ENCODE data around the gene RBBP5.

The RBBP5 gene

DNA sequence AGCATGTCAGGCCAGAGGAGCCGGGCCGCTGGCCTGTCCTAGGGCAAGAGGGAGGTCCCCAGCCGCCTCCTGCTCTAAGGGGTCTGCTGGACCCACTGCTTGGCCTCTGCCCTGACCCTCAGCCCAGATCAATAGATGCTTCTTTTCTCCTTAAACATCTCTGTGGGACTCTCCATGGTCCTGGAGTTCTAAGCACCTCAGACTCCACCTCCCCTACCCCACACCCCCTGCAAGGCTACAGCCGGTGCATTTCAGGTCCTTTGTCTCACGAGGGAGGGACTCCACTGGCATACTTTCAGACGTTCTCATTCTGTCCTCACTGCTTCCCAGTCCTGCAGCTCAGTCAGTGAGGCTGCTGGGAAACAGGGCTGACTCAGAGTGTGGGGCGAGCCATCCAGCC is 67.8 kb downstream of the RBBP5 start:
- no peak for ATAC-seq

DNA sequence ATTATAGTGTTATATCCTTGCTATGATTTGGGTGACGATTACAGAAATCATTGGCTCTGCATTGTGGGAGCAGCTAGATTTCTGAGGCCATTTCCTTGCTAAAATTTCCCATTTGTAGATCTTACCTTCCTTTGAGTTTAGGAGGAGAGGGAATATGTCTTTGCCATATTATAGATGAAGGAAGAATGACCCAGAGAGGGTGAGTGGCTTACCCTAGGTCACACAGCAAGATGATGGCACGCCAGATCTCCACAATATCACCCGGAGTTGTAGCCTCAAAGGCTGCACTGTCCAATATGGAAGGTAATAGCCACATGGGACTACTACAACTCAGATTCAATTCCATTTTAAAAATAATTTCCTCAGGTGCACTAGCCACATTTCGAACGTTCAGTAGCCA is 68.5 kb downstream of the RBBP5 start:
- no peak for ATAC-seq

DNA sequence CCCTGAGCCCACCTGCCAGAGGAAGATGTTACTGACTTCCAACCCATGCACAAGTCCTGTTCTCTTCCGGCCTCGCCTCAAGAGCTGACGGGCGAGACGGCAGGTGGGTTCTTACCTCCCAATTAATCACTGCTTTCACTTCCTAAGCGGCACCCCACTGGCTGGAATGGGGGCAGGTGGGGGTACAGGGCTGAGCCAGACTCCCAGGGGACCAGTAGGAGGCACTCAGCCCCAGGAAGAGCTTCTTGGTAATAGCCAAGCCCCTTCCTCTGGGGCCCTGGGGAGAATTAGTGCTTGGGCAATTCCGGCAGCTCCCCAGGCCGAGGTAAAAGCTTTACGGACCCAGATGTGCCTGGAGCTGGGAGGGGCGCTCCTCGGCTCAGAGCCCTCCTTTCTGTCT is 69.1 kb downstream of the RBBP5 start:
- ATAC-seq, result no peak

DNA sequence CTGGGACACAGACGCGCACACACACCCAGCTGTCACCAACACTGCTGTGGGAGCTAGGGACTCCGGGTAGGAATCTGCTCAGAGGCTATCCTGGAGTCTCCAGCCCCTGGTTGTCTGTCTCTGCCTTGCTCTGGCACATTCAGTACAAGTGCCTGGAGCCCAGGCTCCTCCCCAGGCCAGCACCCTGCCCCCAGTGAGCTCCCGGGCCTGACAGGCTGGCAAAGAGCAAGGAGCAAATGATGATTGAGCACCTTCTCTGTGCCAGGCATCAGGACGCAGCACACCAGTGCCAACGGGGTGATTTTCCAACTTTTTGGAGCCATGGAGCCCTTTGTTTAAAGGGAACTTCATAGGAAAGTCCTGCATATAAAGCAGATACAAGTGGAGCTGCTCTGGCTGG is 72.3 kb downstream of the RBBP5 start:
- ATAC-seq, result no peak

DNA sequence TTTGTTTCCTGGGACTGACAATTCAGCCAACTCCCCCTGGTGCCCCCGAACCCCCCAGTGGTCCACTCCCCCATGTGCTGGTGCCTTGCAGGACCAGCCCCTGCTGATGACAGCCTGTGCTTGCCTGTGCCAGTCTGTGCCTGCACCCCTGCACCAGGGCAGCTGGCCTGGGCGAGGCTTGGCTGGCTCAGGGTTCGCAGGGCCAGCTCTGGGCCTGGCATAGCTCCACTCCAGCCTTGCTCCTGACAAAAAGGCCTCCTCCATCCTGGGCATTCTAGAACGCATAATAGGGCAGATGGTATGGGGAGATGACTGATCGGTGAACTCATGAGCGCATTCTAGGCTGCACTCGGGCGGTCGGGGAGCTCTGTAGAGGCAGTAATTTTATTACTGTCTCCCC is 73.4 kb downstream of the RBBP5 start:
- no peak for ATAC-seq

DNA sequence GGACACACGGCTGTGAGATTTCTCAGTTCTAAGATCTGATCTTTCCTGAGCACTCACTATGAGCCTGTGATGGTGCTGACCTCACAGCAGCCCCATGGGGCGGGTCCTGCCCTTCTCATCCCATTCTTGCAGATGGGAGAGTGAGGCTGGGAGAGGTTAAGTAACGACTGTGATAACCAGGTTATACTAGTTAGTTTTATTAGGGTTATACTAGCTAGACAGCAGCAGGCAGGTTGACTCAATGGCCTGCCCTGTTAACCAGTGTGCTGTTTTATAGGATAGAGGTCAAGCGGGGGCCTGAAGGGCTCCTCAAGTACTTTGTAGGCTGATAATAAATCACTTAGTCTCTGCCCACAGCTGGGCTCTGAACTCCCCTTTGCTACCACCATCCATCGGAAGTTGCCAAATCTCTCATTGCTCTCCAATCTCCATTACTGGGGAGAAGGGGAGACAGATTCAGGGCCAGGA is 74.0 kb downstream of the RBBP5 start:
- ATAC-seq, result no peak

DNA sequence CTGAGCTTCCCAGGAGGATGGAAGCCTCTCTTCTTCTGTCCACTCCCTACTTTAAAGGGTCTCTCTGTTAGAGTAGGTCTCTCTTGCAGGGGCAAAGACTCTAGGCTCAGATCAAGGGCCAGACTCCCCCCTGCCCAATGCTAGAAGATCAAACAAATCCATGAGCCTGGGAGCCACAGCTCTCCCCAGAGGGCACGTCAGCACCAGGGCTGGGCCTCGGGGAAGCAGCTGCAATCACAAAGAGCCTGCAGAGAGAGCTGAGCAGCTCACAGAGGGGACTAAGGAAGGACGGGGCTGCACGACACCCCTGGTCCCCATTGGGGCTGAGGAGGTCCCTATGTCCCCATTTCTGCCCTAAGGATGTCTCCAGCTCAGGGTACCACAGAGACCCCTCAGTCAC is 74.9 kb downstream of the RBBP5 start:
- no peak for ATAC-seq

DNA sequence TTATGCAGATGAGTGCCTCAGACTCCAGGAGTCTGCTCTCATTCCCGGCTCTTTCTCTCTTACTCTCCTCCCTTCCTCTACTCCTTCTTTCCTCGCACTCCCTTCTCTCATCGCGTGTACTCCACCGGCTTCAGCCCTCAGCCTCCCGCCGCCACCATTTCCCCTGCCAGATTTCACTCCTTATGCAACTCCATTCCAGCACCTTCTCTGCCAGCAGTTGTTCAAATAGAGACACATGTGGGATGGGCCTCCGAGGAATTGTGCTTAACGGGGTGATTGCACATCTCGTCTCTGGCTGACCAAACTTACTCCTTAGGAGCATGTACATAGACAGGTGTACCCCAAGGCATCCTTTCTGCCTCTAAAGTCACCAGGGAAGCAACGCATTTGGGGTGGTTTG is 76.6 kb downstream of the RBBP5 start:
- ATAC-seq, result no peak

DNA sequence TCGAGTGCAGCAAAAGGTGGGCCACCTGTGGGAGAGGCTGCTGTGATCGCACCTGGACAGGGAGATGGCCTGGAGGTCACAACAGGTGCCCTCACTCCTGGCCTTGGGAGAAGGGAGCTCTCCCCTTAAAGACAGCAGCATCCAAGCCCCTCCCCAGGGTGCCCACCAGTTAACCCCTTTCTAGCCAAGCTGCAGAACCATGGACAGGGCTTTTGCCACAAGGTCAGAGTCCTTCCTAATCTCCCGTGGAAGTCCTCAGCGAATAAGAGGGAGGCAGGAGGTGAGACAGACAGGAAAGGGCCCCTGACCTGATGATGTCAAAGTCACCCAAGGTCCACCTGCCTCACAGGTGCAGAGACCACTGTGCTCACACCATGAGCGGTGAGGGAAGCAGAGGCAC is 77.0 kb downstream of the RBBP5 start:
- no peak for ATAC-seq

DNA sequence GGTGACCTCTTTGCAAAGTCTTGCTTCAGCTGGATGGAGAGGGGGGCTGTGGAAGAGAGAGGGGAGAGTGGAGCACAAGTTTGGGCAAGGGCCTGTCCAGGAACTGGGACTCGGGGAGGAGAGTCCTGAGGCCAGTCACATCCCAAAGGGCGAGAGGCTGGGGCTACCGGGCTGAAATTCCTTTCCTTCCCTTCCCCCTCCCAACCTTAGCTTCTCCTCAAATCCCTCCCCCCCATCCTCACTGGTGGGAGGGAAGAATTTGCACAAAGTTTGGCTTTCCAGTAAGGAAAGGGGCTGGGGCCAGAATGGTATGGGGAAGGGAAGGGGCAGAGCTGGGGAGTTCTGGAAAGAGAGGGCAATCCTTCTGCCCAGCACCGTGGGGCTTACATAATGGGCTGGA is 77.9 kb downstream of the RBBP5 start:
- no peak for ATAC-seq

DNA sequence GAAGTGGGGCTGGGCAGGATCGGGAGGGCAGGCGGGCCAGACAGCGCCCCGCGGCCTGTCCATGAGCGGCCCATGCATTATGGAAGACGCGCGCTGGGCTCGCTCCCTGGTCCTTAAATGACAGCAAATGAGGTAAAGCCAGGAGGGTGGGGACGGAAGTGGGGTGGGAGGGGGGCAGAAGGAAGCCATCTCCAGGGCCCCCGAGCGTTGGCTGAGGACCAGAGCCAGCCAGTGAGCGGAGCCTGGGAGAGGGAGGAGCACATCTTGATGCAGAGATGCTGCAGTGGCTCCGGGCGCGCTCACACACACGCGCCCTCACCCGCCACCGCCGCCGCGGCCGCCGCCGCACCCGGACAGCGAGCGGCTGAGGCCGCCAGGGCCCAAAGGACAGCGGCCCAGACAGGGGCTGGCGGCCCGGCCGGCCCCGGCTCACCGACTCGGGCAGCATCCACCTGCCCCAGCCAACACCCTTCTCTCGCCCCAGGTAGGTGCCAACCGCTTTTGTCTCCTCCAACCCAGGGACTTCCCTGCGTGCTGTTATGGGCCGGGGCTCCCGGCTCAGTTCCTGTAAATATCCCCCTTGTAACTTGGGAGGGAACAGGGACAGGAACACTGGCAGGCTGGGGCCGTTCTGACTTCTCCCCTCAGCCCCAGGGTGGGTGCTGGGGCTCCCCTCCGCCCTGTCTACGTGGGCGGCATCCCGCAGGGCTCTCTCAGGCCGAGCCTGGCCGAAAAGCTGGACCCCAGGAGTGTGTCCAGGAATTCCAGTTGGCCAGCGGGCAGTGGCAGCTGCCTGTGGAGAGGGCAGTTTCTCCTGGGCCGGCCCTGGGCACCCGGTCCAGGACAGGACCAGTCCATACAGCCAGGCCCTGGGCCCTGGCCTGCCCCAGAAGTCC is 78.6 kb downstream of the RBBP5 start, which contains the start of gene CNTN2:
Gene CNTN2 (plus strand): TSS at position 302 of the 896 bp plus-strand sequence. CDS start 9,974 bp downstream, outside the sequence.
- ATAC-seq, result no peak

DNA sequence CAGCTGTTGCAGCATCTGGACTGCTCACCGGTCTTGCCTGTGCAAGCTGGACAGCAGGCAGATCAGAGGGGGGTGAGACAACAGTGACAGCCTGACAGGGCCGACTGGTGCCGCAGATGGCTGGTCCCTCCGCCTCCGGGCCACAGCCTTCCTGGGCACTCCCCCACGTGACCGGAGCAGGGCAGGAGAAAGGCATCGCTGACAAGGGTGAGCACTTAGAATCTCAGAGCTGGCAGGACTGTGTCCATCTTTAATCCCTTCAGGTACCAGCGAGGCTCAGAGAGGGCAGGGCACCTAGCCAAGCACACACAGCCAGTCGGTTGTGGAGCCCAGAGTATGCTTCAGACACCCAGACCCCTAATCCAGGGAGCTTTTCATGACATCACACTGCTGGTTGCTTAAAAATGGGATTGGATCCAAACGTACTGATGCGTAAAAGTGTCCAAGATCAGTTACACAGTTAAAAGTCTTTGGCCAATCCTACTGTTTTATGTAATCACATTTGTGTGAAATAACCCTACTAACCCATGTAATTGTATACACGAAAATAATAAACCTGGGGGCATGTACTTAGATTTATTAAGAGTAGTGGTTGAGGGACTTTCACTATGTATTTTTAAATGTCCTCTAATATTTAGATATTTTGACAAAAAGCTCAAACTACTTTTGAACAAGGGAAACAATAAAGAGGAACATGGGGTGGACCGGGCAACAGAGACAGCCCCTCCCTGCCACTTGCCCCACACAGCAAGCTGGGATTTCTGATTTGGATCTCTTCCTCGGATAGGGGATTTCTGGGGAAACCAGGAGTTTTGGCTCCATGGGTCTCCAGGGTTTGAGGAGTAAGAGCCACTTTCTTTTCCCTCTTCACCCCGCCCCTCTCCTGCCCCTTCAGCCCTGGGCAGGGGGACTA is 79.5 kb downstream of the RBBP5 start:
- ATAC-seq, result no peak

DNA sequence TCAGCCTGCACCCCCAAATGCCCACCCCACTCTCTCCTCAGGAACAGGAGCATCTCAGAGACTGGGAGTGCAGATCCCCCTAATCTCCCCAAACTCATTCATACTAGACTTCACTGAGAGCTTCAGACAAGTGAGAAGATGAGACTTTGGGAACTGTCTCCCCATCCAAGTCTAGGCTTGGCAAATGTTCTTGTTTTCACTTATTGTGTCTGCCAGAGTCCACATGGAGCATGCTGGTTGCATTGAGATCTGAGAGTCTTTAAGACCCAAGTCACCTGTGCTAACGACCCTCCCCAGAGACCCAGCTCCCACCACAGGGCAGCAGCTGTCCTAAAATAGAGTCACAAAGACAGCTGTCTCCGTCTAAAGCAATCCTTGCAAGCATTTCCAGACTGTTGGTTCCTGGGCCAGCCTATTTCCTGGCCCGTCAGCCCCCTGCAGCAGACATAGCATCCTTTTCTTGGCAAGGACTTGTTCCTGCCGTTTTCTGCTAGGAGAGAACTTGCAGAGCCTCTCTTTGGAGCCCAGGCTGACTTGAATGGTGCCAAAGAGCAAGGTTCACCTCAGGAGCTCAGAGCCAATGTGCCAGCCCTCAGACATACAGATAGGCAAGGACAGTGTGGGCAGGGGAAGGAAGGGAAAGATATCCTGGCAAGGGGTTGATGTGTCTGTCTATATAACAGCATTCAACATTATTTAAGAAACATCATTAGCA is 80.6 kb downstream of the RBBP5 start:
- ATAC-seq, result no peak

DNA sequence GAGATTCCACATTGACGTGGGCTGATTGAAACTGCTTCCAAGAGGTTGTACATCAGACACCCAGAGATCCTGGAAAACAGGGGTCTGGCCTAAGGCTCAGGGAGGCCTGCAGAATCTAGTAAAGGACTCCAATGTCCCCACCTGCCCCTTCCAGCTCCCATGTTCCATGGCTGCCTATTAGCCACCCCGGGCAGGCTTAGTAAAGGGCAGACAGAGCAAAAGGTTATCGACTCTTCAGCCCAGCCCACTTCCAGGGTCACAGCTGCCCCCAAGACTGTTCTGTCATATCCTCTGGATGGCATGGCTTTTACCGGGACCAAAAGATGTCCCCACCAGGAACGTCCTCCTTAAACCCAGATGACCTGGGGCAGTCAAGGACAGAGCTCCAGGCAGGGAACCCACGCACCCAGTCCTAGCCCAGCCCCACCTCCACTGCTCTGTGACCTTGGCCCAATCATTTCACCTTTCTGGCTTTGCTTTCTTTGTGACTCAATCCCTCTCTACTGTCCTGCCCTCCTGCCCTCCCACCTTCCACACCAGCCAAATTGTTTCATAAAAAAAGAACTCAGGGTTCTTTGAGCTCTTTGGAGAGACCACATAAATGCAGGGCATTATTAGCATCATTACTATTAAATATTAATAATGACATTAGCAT is 83.5 kb downstream of the RBBP5 start:
- ATAC-seq, result no peak

DNA sequence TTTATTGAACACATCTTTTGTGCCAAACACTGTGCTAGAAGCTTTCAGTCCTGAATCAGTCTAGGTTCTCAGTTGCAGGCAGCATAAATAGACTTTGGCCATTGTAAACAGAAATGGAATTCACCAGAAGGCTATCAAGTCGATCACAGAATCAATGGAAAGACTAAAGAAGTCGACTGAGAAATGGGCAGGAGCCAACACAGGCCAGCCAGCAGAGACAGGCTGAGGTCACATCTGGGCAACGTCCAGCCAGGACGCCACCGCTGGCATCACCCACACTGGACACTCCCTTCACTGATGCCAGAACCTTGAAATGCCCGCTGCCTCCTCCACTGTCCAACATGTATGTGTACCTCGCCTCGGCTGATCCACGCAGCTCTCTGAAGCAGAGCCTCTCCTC is 84.2 kb downstream of the RBBP5 start:
- no peak for ATAC-seq

Measured in activated CD4-positive, CD25-positive, alpha-beta regulatory T cell treated with anti-CD3 and anti-CD28 coated beads, Interleukin-2, amount 50 U/mL, for 24 hours (primary cell).